Panc1 (cell line): ENCODE results near the gene HMX1. TPM values are rescaled to one million over a fixed set of nuclear protein-coding genes. Genes with fewer than 3 reads are reported as not detected.

Source experiments
- ATAC-seq: fragments of 200-7000 bp; cut with Tn5 transposase; 2 replicates; pipeline ENCODE4 v1.9.1; 2020; ENCODE audit warnings: mild to moderate bottlenecking, moderate library complexity
- BruUV-seq: library from RNA; stranded (reverse); fragments of 400-500 nt; replicated peaks from 2 replicates; lab custom pipeline; 2021; lab: Mats Ljungman, UMichigan
- CTCF ChIA-PET: fragments of 300-600 bp; sonication (Branson Sonifier 250); formaldehyde crosslinking; loops from one replicate; lab custom pipeline; 2022; ENCODE audit warnings: antibody characterized with exemption; lab: Charles Lee
- POLR2A ChIA-PET: fragments of 300-600 bp; sonication (Branson Sonifier 250); formaldehyde crosslinking; loops from one replicate; lab custom pipeline; 2022; ENCODE audit warnings: antibody characterized with exemption; lab: Charles Lee
- DNase-seq: peaks from one replicate; pipeline ENCODE4 v3.0.0-alpha.2; 2010; ENCODE audit warnings: low read depth, low spot score
- H3K27ac ChIP-seq: 2 replicates; pipeline ENCODE4 v1.5.1; 2011; ENCODE audit warnings: mild to moderate bottlenecking, low read length, inconsistent platforms
- H3K27me3 ChIP-seq: fragments of 200-500 bp; sonication (Bioruptor generic); 2 replicates; pipeline ENCODE4 v1.6.0; 2014; ENCODE audit warnings: low read length, inconsistent platforms; ENCODE audit not compliant: control insufficient read depth, insufficient read depth
- H3K36me3 ChIP-seq: fragments of 200-500 bp; sonication (Bioruptor generic); 2 replicates; pipeline ENCODE4 v1.5.1; 2014; ENCODE audit warnings: inconsistent platforms, mild to moderate bottlenecking, low read length, moderate library complexity; ENCODE audit not compliant: control insufficient read depth, insufficient read depth
- H3K4me1 ChIP-seq: 2 replicates; pipeline ENCODE4 v1.5.1; 2011; ENCODE audit warnings: inconsistent platforms, mild to moderate bottlenecking, low read length, moderate library complexity; ENCODE audit not compliant: control insufficient read depth, insufficient read depth
- H3K4me3 ChIP-seq, 2 experiments: 2 replicates each; pipeline ENCODE4 v1.5.1; 2011 to 2012; ENCODE audit warnings: low read depth in 2 of 2, low read length in 2 of 2, mild to moderate bottlenecking in 2 of 2, inconsistent platforms in 1 of 2, moderate library complexity in 1 of 2
- H3K9me3 ChIP-seq: fragments of 200-500 bp; sonication (Bioruptor generic); 2 replicates; pipeline ENCODE4 v1.5.1; 2014; ENCODE audit warnings: low read depth, mild to moderate bottlenecking, inconsistent platforms, low read length, moderate library complexity; ENCODE audit not compliant: control insufficient read depth, insufficient read depth
- POLR2AphosphoS5 ChIP-seq: IDR thresholded peaks from 2 replicates; pipeline ENCODE4 v1.6.1; 2012; ENCODE audit warnings: mild to moderate bottlenecking, low read depth, low read length, moderate library complexity
- SIN3A ChIP-seq: IDR thresholded peaks from 2 replicates; pipeline ENCODE4 v1.6.1; 2012; ENCODE audit warnings: low read depth, mild to moderate bottlenecking, low read length, moderate library complexity, borderline replicate concordance; ENCODE audit not compliant: insufficient read depth
- TCF7L2 ChIP-seq: IDR thresholded peaks from 2 replicates; pipeline ENCODE4 v1.6.1; 2011; ENCODE audit warnings: mild to moderate bottlenecking, low read depth, low read length, inconsistent platforms
- in situ Hi-C: cut with HindIII; loops from 2 replicates; pipeline ENCODE4 v1.10.0; 2016; ENCODE audit warnings: low sequenced_read_pairs, low pct_unique_long_range_greater_than_20kb
- intact Hi-C: fragments of 100-400 bp; cut with micrococcal nuclease; formaldehyde crosslinking; loops from one replicate; pipeline ENCODE4 v1.10.0; 2022; ENCODE audit not compliant: unreplicated experiment
- total RNA-seq: library from RNA; stranded (reverse); gene quantifications from one replicate; pipeline ENCODE4 v1.2.1, GENCODE V29; 2021; ENCODE audit not compliant: unreplicated experiment
- TF ChIP-seq, protein P1 (sequence below): fragments of 450-650 bp; IDR thresholded peaks from 2 replicates; pipeline ENCODE4 v1.5.1; 2017; ENCODE audit warnings: mild to moderate bottlenecking
- TF ChIP-seq, protein P2 (sequence below), 2 experiments: IDR thresholded peaks; 2 replicates each; pipeline ENCODE4 v1.6.1; 2011 to 2012; ENCODE audit warnings: low read depth in 2 of 2, control low read depth in 1 of 2, low read length in 1 of 2, mild to moderate bottlenecking in 1 of 2, moderate library complexity in 1 of 2; ENCODE audit not compliant: insufficient read depth in 1 of 2

Gene HMX1
- total RNA-seq, 1 experiment from 2014 or later = not detected

DNA sequence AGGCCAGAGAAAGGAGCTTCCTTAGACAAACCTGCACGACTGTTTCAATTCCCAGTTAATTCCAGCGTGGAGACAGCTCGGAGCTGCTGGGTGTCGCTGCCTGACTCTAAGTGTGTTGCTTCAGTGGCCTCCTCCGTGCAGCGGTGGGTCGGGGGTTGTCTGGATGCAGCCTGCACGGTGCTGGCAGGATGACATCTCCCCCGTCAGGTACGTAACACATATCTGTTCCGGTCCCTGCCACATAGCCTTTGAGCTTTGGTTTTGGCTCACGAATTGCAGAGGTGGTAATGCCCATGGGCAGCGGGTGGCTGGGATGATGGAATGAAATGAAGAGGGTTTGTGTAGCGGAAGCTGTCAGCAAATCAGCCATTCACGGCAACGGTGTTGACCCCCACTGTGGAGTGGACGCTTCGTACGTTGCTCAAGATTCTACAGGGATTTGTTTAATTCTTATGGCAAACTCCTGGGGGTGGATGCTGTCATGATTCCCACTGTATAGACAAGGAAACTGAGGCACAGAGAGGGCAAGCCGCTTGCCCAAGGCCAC lies 33.7 kb upstream of the HMX1 start:
- in situ Hi-C loops = no loop called here
- no peak for ATAC-seq
- no peak overlapping the region for H3K4me3 ChIP-seq
- ChIA-PET CTCF (no interaction called here), POLR2A (no interaction called here)
- no peaks in the 10 kb centered on the region; the same call in 1 of the 2 replicates for H3K27me3 ChIP-seq
- peaks cover 6% of the 10 kb centered on the region for H3K9me3 ChIP-seq
- H3K27ac ChIP-seq = no peak overlapping the region
- intact Hi-C loops = no loop called here
- no peak for DNase-seq
- TF ChIP-seq, protein P1, sequence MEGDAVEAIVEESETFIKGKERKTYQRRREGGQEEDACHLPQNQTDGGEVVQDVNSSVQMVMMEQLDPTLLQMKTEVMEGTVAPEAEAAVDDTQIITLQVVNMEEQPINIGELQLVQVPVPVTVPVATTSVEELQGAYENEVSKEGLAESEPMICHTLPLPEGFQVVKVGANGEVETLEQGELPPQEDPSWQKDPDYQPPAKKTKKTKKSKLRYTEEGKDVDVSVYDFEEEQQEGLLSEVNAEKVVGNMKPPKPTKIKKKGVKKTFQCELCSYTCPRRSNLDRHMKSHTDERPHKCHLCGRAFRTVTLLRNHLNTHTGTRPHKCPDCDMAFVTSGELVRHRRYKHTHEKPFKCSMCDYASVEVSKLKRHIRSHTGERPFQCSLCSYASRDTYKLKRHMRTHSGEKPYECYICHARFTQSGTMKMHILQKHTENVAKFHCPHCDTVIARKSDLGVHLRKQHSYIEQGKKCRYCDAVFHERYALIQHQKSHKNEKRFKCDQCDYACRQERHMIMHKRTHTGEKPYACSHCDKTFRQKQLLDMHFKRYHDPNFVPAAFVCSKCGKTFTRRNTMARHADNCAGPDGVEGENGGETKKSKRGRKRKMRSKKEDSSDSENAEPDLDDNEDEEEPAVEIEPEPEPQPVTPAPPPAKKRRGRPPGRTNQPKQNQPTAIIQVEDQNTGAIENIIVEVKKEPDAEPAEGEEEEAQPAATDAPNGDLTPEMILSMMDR = no peak
- BruUV-seq = no TSS peak
- H3K36me3 ChIP-seq = no peaks in the 10 kb centered on the region
- no peaks in the 10 kb centered on the region for H3K4me1 ChIP-seq

DNA sequence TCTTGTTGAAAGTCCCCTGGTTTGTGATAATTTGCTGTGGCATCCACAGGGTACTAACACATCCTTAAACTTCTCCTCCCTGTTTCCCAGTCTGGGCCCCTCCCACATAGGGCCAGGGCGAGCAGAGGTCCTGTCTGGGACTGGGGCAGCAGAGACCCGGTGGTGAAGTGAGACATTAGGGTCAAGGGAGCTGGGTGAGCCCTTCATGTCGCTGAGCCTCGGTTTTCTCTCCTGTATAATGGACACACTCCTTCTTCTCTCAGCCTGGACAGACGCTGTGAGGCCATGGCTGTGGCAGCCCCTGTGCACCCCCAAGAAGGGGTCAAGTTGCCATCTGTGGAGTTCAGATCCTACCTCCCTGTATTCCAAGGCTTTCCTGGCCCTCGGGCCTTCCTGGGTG lies 33.0 kb upstream of the HMX1 start:
- intact Hi-C loops = no loop called here

DNA sequence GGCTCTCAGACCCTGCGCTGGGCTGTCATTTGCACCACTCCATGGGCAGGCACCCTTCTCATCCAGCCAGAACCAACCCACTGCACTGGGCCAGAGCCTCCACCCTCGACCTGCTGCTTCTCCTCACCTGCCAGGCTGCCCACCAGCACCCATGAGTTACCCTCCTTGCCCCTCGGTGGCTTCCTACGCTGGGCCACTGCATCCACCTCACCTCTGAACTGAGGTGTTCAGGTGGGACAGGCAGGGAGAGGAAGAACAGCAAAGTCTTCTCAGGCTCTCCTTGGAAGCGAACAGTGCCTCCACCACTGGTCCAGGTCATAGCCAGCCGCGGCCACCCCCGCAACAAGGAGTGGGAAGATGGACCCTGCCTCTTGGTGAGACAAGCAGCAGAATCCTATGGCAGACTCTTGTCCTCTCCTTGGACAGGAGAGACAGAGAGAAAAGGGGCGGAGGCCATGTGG lies 32.4 kb upstream of the HMX1 start:
- no peak for TF ChIP-seq SIN3A
- TF ChIP-seq, protein P1 = no peak
- TF ChIP-seq, protein P2, sequence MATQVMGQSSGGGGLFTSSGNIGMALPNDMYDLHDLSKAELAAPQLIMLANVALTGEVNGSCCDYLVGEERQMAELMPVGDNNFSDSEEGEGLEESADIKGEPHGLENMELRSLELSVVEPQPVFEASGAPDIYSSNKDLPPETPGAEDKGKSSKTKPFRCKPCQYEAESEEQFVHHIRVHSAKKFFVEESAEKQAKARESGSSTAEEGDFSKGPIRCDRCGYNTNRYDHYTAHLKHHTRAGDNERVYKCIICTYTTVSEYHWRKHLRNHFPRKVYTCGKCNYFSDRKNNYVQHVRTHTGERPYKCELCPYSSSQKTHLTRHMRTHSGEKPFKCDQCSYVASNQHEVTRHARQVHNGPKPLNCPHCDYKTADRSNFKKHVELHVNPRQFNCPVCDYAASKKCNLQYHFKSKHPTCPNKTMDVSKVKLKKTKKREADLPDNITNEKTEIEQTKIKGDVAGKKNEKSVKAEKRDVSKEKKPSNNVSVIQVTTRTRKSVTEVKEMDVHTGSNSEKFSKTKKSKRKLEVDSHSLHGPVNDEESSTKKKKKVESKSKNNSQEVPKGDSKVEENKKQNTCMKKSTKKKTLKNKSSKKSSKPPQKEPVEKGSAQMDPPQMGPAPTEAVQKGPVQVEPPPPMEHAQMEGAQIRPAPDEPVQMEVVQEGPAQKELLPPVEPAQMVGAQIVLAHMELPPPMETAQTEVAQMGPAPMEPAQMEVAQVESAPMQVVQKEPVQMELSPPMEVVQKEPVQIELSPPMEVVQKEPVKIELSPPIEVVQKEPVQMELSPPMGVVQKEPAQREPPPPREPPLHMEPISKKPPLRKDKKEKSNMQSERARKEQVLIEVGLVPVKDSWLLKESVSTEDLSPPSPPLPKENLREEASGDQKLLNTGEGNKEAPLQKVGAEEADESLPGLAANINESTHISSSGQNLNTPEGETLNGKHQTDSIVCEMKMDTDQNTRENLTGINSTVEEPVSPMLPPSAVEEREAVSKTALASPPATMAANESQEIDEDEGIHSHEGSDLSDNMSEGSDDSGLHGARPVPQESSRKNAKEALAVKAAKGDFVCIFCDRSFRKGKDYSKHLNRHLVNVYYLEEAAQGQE (IDR thresholded peaks at IDR 0.05; ENCODE audit: insufficient read depth in 1 of 2, low read depth in 2 of 2, low read length in 1 of 2) = no peak
- TF ChIP-seq POLR2AphosphoS5 = no peak
- no peak for TF ChIP-seq TCF7L2
- Histone ChIP-seq H3K27ac (no peak overlapping the region), H3K36me3 (no peaks in the 10 kb centered on the region), H3K27me3 (no peaks in the 10 kb centered on the region; the same call in 1 of the 2 replicates), H3K9me3 (peaks cover 6% of the 10 kb centered on the region), H3K4me3 (no peak overlapping the region), H3K4me1 (no peaks in the 10 kb centered on the region)
- DNase-seq = no peak
- in situ Hi-C loops = no loop called here
- intact Hi-C loops = no loop called here
- no peak for ATAC-seq
- no TSS peak for BruUV-seq
- POLR2A ChIA-PET = no interaction called here
- CTCF ChIA-PET = no interaction called here

More for the DNA sequence above, 33.0 kb upstream of the HMX1 start:
- CTCF ChIA-PET = no interaction called here
- Histone ChIP-seq H3K4me1 (no peaks in the 10 kb centered on the region), H3K9me3 (peaks cover 6% of the 10 kb centered on the region), H3K4me3 (no peak overlapping the region), H3K27me3 (no peaks in the 10 kb centered on the region; the same call in 1 of the 2 replicates), H3K36me3 (no peaks in the 10 kb centered on the region), H3K27ac (no peak overlapping the region)
- TF ChIP-seq, protein P1 = no peak
- no peak for TF ChIP-seq TCF7L2
- in situ Hi-C loops = no loop called here
- POLR2A ChIA-PET = no interaction called here
- DNase-seq (no peak), ATAC-seq (no peak)
- no TSS peak for BruUV-seq
